Cardiac muscle cell (in vitro differentiated cells and primary cell): Measurements from ENCODE around the gene C12orf76. TPM values are rescaled to one million over a fixed set of nuclear protein-coding genes. Genes with fewer than 3 reads are reported as not detected.
A peak's percentile ranks its signal among the peaks of the same experiment; 100 is the strongest.
"Not testable (repeated sequence)": the region's sequence is repeated elsewhere in the genome, so short reads cannot be mapped to it uniquely, and the experiment has no call there.

Experiments used
- DNase-seq, 2 donors: peaks; one replicate each; pipeline versions ENCODE4 v3.0.0 to v3.0.0-alpha.2; 2010 to 2017; ENCODE audit warnings: low read depth in 1 of 2, low spot score in 1 of 2
- H3K27ac ChIP-seq: fragments of 200-600 bp; sonication (generic); 2 replicates; pipeline ENCODE4 v1.5.1; 2016
- H3K27me3 ChIP-seq: fragments of 200-600 bp; sonication (generic); 2 replicates; pipeline ENCODE4 v1.6.0; 2016; ENCODE audit warnings: control low read depth
- H3K36me3 ChIP-seq: fragments of 200-600 bp; sonication (generic); 2 replicates; pipeline ENCODE4 v1.5.1; 2016; ENCODE audit warnings: control low read depth
- H3K4me1 ChIP-seq: fragments of 200-600 bp; sonication (generic); 2 replicates; pipeline ENCODE4 v1.8.1; 2017; ENCODE audit warnings: low read depth, mild to moderate bottlenecking, mixed run types
- H3K4me3 ChIP-seq: fragments of 200-600 bp; sonication (generic); 2 replicates; pipeline ENCODE4 v1.5.1; 2016; ENCODE audit warnings: mild to moderate bottlenecking
- H3K9me3 ChIP-seq: fragments of 200-600 bp; sonication (generic); 2 replicates; pipeline ENCODE4 v1.5.1; 2017; ENCODE audit warnings: low read depth, mild to moderate bottlenecking, control low read depth
- polyA plus RNA-seq: library from polyadenylated mRNA; unstranded; fragments of >200 nt; fragmentation: Nextera tagmentation; extraction: Ambion mirVana; gene quantifications from 2 replicates; pipeline ENCODE4 v1.2.1, GENCODE V29; 2016
- total RNA-seq: library from RNA; depleted of rRNA; stranded (reverse); fragments of >200 nt; gene quantifications from 2 replicates; pipeline ENCODE4 v1.2.3, GENCODE V29; 2016
- TF ChIP-seq, protein P1 (sequence below): IDR thresholded peaks from 2 replicates; pipeline ENCODE4 v1.5.1; 2012; ENCODE audit warnings: low read depth, mild to moderate bottlenecking, low read length

C12orf76 gene
- total and polyA plus RNA-seq, 2 experiments from 2014 or later = 19.8 to 25.0 TPM

DNA sequence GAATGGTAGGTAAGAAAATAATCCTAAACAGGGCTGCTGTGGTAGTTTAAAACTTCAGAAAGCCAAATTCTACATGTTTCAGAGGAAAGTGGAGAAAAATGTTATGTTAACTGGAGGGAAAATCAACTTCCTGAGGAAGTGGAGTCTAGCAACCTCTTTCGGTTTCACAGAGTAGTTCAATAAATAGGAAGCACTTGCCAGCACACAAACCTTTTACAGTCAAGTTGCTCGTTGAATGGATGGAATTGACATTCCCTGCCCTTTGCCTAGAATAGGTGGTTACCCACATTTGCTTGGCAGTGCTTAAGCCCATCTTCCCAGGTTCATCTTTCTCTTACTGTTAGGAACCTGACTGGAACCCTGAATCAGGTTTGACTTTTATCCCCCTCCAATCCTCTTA lies 33.2 kb downstream of the C12orf76 start:
- Histone ChIP-seq H3K9me3 (no peaks in the 10 kb centered on the region), H3K4me3 (no peak overlapping the region), H3K27ac (no peak overlapping the region), H3K36me3 (peaks cover 39% of the 10 kb centered on the region), H3K4me1 (no peaks in the 10 kb centered on the region), H3K27me3 (no peaks in the 10 kb centered on the region)
- DNase-seq = no peak
- TF ChIP-seq, protein P1, sequence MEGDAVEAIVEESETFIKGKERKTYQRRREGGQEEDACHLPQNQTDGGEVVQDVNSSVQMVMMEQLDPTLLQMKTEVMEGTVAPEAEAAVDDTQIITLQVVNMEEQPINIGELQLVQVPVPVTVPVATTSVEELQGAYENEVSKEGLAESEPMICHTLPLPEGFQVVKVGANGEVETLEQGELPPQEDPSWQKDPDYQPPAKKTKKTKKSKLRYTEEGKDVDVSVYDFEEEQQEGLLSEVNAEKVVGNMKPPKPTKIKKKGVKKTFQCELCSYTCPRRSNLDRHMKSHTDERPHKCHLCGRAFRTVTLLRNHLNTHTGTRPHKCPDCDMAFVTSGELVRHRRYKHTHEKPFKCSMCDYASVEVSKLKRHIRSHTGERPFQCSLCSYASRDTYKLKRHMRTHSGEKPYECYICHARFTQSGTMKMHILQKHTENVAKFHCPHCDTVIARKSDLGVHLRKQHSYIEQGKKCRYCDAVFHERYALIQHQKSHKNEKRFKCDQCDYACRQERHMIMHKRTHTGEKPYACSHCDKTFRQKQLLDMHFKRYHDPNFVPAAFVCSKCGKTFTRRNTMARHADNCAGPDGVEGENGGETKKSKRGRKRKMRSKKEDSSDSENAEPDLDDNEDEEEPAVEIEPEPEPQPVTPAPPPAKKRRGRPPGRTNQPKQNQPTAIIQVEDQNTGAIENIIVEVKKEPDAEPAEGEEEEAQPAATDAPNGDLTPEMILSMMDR = no peak

DNA sequence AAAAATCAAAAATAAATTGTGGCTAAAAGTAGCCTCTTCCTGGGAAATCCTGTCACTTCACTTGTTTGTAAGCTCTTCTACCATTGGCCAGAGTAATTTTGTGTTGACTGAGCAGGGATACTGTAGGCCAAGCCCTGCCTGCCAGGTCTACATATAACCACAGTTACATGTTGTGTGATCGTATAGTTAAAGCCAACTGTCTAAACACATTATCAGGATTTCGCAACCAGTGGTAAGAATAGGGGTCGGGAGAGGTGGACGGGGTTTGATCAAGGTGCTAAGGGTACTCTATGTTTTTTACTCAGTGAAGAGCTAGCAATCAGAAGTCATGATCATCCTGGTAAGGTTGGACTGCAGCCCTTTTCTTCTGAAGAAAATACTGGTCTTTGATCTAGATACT lies 35.7 kb downstream of the C12orf76 start:
- Histone ChIP-seq H3K27ac (no peak overlapping the region), H3K9me3 (no peaks in the 10 kb centered on the region), H3K36me3 (peaks cover 16% of the 10 kb centered on the region), H3K4me3 (no peak overlapping the region), H3K27me3 (no peaks in the 10 kb centered on the region), H3K4me1 (no peaks in the 10 kb centered on the region)
- TF ChIP-seq, protein P1 = no peak
- no peak for DNase-seq

DNA sequence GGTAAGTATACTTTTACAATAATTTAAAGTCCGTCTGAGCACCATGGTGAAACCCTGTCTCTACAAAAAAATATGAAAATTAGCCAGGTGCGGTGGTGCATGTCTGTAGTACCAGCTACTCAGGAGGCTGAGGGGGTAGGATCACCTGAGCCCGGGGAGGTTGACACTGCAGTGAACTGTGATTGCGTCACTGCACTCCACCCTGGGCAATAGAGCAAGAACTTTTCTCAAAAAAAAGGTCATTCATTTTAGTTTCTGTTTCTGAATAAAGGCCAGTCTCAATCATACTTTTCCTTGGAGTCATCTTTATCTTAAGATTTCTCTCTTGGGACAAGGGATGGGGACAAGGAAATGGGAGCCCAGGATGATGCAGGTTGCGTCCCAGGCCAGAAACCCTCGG lies 36.2 kb downstream of the C12orf76 start:
- TF ChIP-seq, protein P1 = no peak
- Histone ChIP-seq H3K27ac (no peak overlapping the region), H3K36me3 (peaks cover 12% of the 10 kb centered on the region), H3K27me3 (no peaks in the 10 kb centered on the region), H3K4me3 (no peak overlapping the region), H3K9me3 (no peaks in the 10 kb centered on the region), H3K4me1 (no peaks in the 10 kb centered on the region)
- peak in 1 of 2 donors; percentile 26 for DNase-seq

DNA sequence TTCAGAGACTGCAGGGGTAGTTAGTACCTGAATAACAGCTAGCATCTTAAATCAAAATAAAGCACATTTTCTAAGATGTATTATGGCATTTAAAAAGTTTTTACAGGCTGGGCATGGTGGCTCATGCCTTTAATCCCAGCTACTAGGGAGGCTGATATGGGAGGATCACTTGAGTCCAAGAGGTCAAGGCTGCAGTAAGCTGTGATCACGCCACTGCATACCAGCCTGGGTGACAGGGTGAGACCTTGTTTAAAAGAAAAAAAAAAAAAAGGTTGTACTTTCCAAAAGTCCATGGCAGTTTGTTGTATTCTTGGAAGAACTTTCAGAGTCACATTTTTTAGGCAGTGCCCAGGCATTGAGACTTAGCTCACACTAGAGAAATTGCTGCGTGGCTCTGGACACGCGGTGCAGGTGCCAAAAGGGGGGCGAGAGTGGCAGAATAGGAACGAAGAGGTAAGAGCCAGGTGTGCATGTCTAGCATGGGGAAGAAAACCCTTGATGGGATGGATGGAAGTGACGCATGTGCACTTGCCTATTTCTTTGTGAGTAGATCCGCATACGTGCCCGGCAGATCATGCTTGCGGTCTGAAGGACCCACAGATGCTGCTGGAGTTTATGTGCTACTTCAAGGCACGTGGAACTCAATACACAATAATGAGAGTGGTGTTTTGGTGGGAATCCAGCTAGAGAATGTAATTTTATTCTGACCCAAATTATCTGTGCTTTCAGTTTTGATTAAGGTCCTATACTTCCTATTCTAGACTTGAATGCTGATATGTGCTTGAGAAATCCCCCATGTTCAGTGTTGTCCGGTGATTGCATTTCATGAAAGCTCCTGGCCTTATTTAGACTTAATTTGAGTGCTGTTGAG lies 37.2 kb downstream of the C12orf76 start:
- H3K36me3 ChIP-seq = peaks cover 9% of the 10 kb centered on the region
- no peaks in the 10 kb centered on the region for H3K9me3 ChIP-seq
- TF ChIP-seq, protein P1 = no peak
- H3K27ac ChIP-seq = no peak overlapping the region
- no peaks in the 10 kb centered on the region for H3K27me3 ChIP-seq
- no peak overlapping the region for H3K4me3 ChIP-seq
- no peak for DNase-seq
- no peaks in the 10 kb centered on the region for H3K4me1 ChIP-seq

DNA sequence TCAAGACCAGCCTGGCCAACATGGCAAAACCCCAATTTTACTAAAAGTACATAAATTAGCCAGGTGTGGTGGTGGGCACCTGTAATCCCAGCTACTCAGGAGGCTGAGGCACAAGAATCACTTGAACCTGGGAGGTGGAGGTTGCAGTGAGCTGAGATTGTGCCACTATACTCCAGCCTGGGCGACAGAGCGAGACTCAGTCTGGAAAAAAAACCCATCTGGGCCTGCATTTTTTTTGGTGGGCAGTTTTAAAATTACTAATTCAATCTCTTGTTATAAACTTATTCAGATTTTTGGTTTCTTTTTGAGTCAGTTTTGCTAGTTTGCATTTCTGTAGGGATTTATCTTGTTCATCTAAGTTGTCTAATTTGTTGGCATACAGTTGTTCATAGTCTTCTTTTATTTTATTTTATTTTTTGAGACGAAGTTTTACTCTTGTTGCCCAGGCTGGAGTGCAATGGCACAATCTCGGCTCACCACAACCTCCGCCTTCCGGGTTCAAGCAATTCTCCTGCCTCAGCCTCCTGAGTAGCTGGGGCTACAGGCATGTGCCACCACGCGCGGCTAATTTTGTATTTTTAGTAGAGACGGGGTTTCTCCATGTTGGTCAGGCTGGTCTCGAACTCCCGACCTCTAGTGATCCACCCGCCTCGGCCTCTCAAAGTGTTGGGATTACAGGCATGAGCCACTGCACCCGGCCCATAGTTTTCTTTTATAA lies 39.5 kb downstream of the C12orf76 start:
- H3K4me1 ChIP-seq, DNase-seq: not testable (repeated sequence)

DNA sequence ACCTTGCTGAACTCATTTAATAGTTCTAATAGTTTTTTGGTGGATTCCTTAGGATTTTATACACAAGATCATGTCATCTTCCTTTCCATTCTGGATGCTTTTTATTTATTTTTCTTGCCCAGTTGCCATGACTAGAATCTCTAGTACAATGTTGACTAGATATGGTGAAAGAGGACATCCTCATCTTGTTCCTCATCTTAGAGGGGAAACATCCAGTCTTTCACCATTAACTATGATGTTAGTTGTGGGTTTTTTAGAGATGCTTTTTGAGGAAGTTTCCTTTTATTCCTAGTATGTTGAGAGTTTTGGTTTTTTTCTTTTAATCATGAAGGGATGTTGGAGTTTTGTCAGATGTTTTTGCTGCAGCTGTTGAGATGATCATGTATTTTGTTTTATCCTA lies 40.4 kb downstream of the C12orf76 start:
- Histone ChIP-seq H3K27me3 (no peaks in the 10 kb centered on the region), H3K4me3 (no peak overlapping the region), H3K27ac (no peak overlapping the region), H3K9me3 (no peaks in the 10 kb centered on the region), H3K4me1 (no peaks in the 10 kb centered on the region), H3K36me3 (peaks cover 3% of the 10 kb centered on the region)
- DNase-seq = no peak
- TF ChIP-seq, protein P1 = no peak

More for the DNA sequence above, 39.5 kb downstream of the C12orf76 start:
- H3K4me3 ChIP-seq, H3K27me3 ChIP-seq, H3K27ac ChIP-seq, H3K36me3 ChIP-seq, H3K9me3 ChIP-seq: not testable (repeated sequence)
